B cell (primary cell): ENCODE results near the gene BCAR1. TPM values are rescaled to one million over a fixed set of nuclear protein-coding genes. Genes with fewer than 3 reads are reported as not detected.

Source experiments
- ATAC-seq: fragments of 200-7000 bp; cut with Tn5 transposase; one replicate; pipeline ENCODE4 v1.10.0; 2021; ENCODE audit warnings: low read depth, mild to moderate bottlenecking, moderate number of reproducible peaks, moderate library complexity
- CTCF ChIA-PET: fragments of 350-600 bp; sonication (Branson Sonifier 250); formaldehyde crosslinking; loops from one replicate; lab custom pipeline; 2021; ENCODE audit warnings: antibody characterized with exemption, inconsistent platforms; lab: Charles Lee
- POLR2A ChIA-PET: fragments of 350-600 bp; sonication (Branson Sonifier 250); formaldehyde crosslinking; loops from one replicate; lab custom pipeline; 2021; ENCODE audit warnings: antibody characterized with exemption; lab: Charles Lee
- DNase-seq: peaks from one replicate; pipeline ENCODE4 v3.0.0; 2013
- H2AFZ ChIP-seq: 2 replicates; pipeline ENCODE4 v1.6.1; 2012; ENCODE audit warnings: mild to moderate bottlenecking, low read depth, low read length; ENCODE audit not compliant: insufficient read depth, poor library complexity, severe bottlenecking
- H3K27ac ChIP-seq, 2 donors: 1 replicate in 1 of 2; 2 replicates in 1 of 2; pipeline ENCODE4 v1.5.1; 2012 to 2013; ENCODE audit warnings: low read length in 2 of 2, mild to moderate bottlenecking in 2 of 2, moderate library complexity in 1 of 2
- H3K27me3 ChIP-seq, 4 experiments: fragments of 200-600 bp in 1 of 4; sonication (generic) in 1 of 4; replicated peaks in 1 of 4; 1 replicate in 2 of 4; 2 replicates in 2 of 4; pipeline versions ENCODE4 v1.6.1 to v1.7.0; 2013 to 2016; ENCODE audit warnings: low read length in 3 of 4, mild to moderate bottlenecking in 2 of 4, mixed read lengths in 1 of 4, moderate library complexity in 1 of 4; ENCODE audit not compliant: insufficient read depth in 4 of 4, control insufficient read depth in 3 of 4; ENCODE audit errors: control extremely low read depth in 1 of 4
- H3K36me3 ChIP-seq, 2 experiments: replicated peaks in 1 of 2; 1 replicate in 1 of 2; 2 replicates in 1 of 2; pipeline versions ENCODE4 v1.6.1 to v1.7.1; 2013; ENCODE audit warnings: low read length in 1 of 2; ENCODE audit not compliant: insufficient read depth in 2 of 2, control insufficient read depth in 1 of 2; ENCODE audit errors: control extremely low read depth in 1 of 2, extremely low read depth in 1 of 2
- H3K4me1 ChIP-seq, 2 donors: fragments of 200-600 bp in 1 of 2; sonication (generic) in 1 of 2; 1 replicate in 1 of 2; 2 replicates in 1 of 2; pipeline versions ENCODE4 v1.5.1 to v1.6.1; 2013 to 2017; ENCODE audit warnings: low read length in 2 of 2; ENCODE audit not compliant: control insufficient read depth in 2 of 2, insufficient read depth in 2 of 2
- H3K4me2 ChIP-seq: replicated peaks from 2 replicates; pipeline ENCODE3; 2012; ENCODE audit warnings: mild to moderate bottlenecking, low read depth, low read length; ENCODE audit not compliant: poor library complexity, severe bottlenecking
- H3K4me3 ChIP-seq, 5 experiments: fragments of 200-600 bp in 1 of 5; sonication (generic) in 1 of 5; 1 replicate in 3 of 5; 2 replicates in 2 of 5; pipeline versions ENCODE4 v1.5.1 to v1.7.0; 2011 to 2016; ENCODE audit warnings: low read length in 4 of 5, mild to moderate bottlenecking in 4 of 5, low read depth in 2 of 5, control low read depth in 1 of 5, moderate library complexity in 1 of 5; ENCODE audit not compliant: insufficient read depth in 1 of 5; ENCODE audit errors: control extremely low read depth in 1 of 5, extremely low read depth in 1 of 5
- H3K79me2 ChIP-seq: fragments of 200-600 bp; sonication (generic); one replicate; pipeline ENCODE4 v1.6.0; 2016; ENCODE audit warnings: low read length; ENCODE audit not compliant: control insufficient read depth, insufficient read depth
- H3K9ac ChIP-seq: fragments of 200-600 bp; sonication (generic); 2 replicates; pipeline ENCODE4 v1.6.1; 2017; ENCODE audit warnings: mild to moderate bottlenecking, low read length, moderate library complexity
- H3K9me3 ChIP-seq, 3 donors: one replicate each; pipeline versions ENCODE4 v1.6.1 to v1.7.1; 2013; ENCODE audit warnings: low read length in 2 of 3; ENCODE audit not compliant: control insufficient read depth in 2 of 3, insufficient read depth in 1 of 3; ENCODE audit errors: control extremely low read depth in 1 of 3
- H4K20me1 ChIP-seq: 2 replicates; pipeline ENCODE4 v1.6.0; 2012; ENCODE audit warnings: mild to moderate bottlenecking, low read length; ENCODE audit not compliant: insufficient read depth, control insufficient read depth, poor library complexity, severe bottlenecking
- H3K27ac Mint-ChIP-seq: one replicate; pipeline ENCODE4 v1.8.0; 2021; ENCODE audit warnings: mixed read lengths
- H3K27me3 Mint-ChIP-seq: one replicate; pipeline ENCODE4 v1.8.0; 2021; ENCODE audit warnings: mixed read lengths
- H3K4me1 Mint-ChIP-seq: one replicate; pipeline ENCODE4 v1.8.0; 2021; ENCODE audit warnings: mixed read lengths
- H3K4me3 Mint-ChIP-seq: one replicate; pipeline ENCODE4 v1.8.0; 2021; ENCODE audit warnings: mixed read lengths
- H3K9me3 Mint-ChIP-seq: one replicate; pipeline ENCODE4 v1.8.0; 2022; ENCODE audit warnings: mixed read lengths; ENCODE audit not compliant: insufficient read depth
- EZH2 ChIP-seq: IDR thresholded peaks from 2 replicates; pipeline ENCODE4 v1.6.1; 2012; ENCODE audit warnings: borderline replicate concordance, low read depth, mild to moderate bottlenecking, moderate library complexity, low read length; ENCODE audit not compliant: insufficient read depth, poor library complexity, severe bottlenecking
- WGBS: methylation state at CpG from one replicate; pipeline ENCODE4 v1.1.5; 2013; ENCODE audit warnings: missing lambda C conversion rate; ENCODE audit not compliant: insufficient coverage; 5-methylcytosine and 5-hydroxymethylcytosine counted together
- intact Hi-C: fragments of 100-400 bp; cut with micrococcal nuclease; formaldehyde crosslinking; loops from one replicate; pipeline ENCODE4 v1.10.0; 2022
- polyA plus RNA-seq: library from polyadenylated mRNA; depleted of rRNA; stranded (reverse); fragments of >200 nt; gene quantifications from 2 replicates; pipeline ENCODE4 v1.2.3, GENCODE V29; 2012
- total RNA-seq, 2 donors: library from RNA; stranded (reverse); fragments of 120-200 nt in 1 of 2; gene quantifications; 1 replicate in 1 of 2; 2 replicates in 1 of 2; pipeline versions ENCODE4 v1.2.3 to v1.2.4, GENCODE V29; 2013 to 2022
- TF ChIP-seq, protein P1 (sequence below): fragments of 200-600 bp; IDR thresholded peaks from one replicate; pipeline ENCODE4 v1.8.0; 2022; ENCODE audit warnings: antibody characterized with exemption, mild to moderate bottlenecking

Gene BCAR1
- total and polyA plus RNA-seq, 2 donors (not counting 1 experiment from before 2014, with no cell fraction given), result not detected

DNA sequence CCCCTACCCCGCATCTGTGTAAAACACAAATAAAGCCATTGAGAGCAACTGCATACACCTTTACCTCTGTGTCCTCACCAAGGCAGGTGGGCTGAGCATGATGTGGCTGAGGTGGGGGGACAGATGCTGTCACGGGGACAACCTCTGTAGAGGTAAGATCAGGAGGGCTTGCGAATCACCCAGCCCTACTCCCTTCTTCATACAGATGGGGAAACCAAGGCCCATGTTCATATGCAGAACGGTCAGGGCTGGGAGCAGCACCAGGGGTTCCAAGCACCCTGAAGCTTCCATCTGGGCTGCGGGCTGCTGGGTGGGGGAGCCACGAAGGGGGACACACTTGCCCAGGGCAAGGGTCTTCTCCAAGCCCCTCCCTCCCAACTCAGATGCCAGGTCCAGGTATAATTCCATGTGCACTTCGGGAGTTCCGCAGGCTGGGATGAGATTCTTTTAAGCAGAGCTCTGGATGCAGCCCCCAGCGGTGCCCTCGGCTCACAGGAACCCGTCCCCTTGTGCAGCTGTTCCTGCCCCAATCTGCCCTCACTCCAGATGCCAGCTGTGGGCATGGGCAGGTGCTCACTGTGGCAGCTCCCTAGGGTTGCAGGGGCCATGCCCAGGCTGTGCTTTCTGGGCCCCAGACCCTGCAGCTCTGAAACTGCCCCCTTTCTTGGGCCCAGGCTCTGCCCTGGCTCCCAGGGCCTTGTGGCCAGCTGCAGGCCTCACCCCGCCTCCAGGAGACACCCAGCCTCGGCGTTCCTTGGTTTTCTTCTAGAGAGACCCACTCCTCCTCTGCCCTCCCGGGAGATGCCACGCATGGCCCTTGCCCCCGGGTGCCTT, 23.1 kb downstream of the BCAR1 start:
- H3K9ac ChIP-seq, result no peak overlapping the region
- no peak overlapping the region for H3K4me3 Mint-ChIP-seq
- no peak overlapping the region for H3K27ac ChIP-seq
- no peaks in the 10 kb centered on the region for H3K9me3 Mint-ChIP-seq
- no peak overlapping the region for H3K27ac Mint-ChIP-seq
- ChIA-PET CTCF (no interaction called here), POLR2A (no interaction called here)
- H3K36me3 ChIP-seq, result no peaks in the 10 kb centered on the region
- H3K4me1 ChIP-seq, result no peaks in the 10 kb centered on the region
- WGBS, result 93% methylated on average over 14 of the region's 17 CpGs
- TF ChIP-seq EZH2, result no peak
- TF ChIP-seq, protein P1, sequence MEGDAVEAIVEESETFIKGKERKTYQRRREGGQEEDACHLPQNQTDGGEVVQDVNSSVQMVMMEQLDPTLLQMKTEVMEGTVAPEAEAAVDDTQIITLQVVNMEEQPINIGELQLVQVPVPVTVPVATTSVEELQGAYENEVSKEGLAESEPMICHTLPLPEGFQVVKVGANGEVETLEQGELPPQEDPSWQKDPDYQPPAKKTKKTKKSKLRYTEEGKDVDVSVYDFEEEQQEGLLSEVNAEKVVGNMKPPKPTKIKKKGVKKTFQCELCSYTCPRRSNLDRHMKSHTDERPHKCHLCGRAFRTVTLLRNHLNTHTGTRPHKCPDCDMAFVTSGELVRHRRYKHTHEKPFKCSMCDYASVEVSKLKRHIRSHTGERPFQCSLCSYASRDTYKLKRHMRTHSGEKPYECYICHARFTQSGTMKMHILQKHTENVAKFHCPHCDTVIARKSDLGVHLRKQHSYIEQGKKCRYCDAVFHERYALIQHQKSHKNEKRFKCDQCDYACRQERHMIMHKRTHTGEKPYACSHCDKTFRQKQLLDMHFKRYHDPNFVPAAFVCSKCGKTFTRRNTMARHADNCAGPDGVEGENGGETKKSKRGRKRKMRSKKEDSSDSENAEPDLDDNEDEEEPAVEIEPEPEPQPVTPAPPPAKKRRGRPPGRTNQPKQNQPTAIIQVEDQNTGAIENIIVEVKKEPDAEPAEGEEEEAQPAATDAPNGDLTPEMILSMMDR, result no peak
- peaks cover 0 to 9% (median 0%) of the 10 kb centered on the region in 3 donors for H3K9me3 ChIP-seq
- ATAC-seq (no peak), DNase-seq (no peak)
- H3K27me3 Mint-ChIP-seq, result peaks cover 39% of the 10 kb centered on the region
- H3K4me1 Mint-ChIP-seq, result no peaks in the 10 kb centered on the region
- H3K4me3 ChIP-seq, result no peak overlapping the region
- no peak overlapping the region for H3K4me2 ChIP-seq
- no peaks in the 10 kb centered on the region for H4K20me1 ChIP-seq
- peaks cover 0 to 58% (median 9%) of the 10 kb centered on the region in 4 experiments for H3K27me3 ChIP-seq
- no peak overlapping the region for H2AFZ ChIP-seq
- H3K79me2 ChIP-seq, result no peaks in the 10 kb centered on the region
- intact Hi-C loops, result no loop called here
